ENCODE results near the gene BAHCC1. TPM values are rescaled to one million over a fixed set of nuclear protein-coding genes. Genes with fewer than 3 reads are reported as not detected.

The BAHCC1 gene
- total RNA-seq, 1 donor from 2014 or later: 0.05 TPM

DNA sequence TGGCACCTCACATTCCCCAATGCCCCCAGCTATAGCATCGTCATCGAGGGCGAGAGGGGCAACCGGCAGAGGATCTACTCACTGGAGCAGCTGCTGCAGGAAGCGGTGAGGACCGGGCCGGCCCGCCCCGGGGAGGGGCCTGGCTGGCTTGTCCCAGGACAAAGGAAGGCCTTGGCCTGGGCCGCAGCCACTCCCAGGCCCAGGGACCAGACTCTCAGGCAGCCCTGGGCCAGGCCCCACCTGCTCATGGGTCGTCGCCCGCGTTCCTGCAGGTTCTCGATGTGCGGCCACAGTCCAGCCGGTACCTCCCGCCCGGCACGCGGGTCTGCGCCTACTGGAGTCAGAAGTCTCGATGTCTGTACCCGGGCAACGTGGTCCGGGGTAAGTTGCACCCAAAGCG lies 64.0 kb downstream of the BAHCC1 start:
- intact Hi-C loops (cut with micrococcal nuclease): no loop called here

DNA sequence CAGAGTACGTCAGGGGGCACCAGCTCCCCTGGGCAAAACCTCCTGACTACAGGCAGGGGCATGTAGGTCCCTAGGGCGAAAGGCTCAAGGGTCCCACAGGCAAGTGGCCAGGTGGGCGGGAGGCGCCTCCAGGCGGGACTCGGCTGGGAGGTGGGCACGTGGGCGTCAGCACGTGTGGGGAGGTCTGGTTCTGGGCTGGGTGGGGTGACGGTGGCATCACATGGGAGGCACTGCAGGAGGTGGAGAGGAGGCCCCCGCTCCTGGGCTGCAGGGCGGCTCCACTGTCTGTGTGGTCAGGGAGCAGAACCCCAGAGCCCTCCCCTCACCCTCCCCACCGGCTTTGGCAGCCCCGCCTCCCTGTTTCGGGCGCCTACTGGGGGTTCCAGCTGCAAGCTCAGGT lies 64.6 kb downstream of the BAHCC1 start:
- intact Hi-C loops (cut with micrococcal nuclease): no loop called here

DNA sequence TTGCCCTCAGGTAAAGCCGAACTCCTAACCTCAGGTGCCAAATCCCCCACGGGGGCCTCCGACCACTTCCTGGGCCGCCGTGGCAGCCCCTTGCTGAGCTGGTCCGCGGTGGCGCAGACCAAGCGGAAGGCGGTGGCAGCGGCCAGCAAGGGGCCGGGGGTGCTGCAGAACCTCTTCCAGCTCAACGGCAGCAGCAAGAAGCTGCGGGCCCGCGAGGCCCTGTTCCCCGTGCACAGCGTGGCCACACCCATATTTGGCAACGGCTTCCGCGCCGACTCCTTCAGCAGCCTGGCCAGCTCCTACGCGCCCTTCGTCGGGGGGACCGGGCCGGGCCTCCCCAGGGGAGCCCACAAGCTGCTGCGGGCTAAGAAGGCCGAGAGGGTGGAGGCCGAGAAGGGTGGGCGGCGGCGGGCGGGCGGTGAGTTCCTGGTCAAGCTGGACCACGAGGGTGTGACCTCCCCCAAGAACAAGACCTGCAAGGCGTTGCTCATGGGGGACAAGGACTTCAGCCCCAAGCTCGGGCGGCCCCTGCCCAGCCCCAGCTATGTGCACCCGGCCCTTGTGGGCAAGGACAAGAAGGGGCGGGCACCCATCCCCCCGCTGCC lies 65.7 kb downstream of the BAHCC1 start:
- intact Hi-C loops (cut with micrococcal nuclease): no loop called here

DNA sequence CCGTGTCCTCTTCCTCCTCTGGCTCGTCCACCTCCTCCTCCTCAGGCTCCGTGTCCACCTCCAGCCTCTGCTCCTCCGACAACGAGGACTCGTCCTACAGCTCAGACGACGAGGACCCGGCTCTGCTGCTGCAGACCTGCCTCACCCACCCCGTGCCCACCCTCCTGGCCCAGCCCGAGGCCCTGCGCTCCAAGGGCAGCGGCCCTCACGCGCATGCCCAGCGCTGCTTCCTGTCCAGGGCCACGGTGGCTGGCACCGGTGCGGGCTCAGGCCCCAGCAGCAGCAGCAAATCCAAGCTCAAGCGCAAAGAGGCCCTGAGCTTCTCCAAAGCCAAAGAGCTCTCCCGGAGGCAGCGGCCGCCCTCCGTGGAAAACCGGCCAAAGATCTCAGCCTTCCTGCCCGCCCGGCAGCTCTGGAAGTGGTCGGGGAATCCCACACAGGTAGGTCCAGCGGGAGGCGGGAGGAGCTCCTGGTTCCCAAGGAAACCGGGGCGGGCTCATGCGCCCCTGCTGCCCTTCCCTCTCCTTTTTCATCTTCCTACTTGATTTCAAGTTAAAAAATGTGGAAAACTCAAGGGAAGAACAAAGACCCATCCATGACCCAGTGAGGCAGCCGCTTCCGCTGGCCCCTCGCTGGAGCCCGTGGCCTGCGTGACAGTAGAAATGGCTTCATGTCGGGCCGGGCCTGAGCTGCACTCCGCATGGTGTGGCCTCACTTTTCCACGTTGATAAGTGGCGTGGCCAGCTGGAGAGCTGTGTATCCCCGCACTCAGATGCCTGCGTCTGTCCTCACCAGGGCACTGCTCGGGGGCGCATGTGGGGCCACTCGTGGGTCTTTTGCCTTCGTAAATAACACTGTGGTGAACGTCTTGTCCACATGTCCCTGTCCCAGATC lies 66.6 kb downstream of the BAHCC1 start:
- intact Hi-C loops (cut with micrococcal nuclease): no loop called here

DNA sequence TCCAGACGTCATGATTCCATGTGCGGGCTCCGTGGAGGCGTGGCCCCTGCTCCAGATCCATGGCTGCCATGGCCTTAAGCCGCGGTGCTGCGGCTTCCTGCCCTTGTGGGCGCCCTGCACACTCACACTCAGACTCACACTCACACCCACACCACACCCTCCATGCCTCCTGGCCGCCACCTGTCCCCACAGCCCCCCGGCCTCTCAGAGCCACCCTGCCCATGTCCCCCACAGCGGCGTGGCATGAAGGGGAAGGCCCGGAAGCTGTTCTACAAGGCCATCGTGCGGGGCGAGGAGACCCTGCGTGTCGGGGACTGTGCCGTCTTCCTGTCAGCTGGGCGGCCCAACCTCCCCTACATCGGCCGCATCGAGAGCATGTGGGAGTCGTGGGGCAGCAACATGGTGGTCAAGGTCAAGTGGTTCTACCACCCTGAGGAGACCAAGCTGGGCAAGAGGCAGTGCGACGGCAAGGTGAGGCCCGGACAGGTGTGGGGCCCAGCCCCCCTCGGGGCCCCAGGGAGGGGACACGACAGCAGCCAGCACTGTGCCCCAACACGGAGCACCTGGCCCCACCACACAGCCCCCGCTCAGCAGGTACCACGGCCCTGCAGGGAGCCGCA lies 67.4 kb downstream of the BAHCC1 start:
- intact Hi-C loops (cut with micrococcal nuclease): no loop called here

DNA sequence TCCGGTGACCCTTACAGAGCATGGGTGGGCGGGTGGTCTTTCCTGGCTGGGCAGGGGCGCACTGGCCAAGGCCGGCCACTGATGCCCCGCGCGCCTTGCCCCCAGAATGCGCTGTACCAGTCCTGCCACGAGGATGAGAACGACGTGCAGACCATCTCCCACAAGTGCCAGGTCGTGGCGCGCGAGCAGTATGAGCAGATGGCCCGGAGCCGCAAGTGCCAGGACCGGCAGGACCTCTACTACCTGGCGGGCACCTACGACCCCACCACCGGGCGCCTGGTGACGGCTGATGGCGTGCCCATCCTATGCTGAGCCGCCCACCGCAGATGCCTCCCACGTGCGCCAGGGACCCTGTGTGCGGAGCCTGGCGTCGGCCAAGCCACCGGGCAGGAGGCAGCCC lies 68.2 kb downstream of the BAHCC1 start:
- intact Hi-C loops (cut with micrococcal nuclease): no loop called here

DNA sequence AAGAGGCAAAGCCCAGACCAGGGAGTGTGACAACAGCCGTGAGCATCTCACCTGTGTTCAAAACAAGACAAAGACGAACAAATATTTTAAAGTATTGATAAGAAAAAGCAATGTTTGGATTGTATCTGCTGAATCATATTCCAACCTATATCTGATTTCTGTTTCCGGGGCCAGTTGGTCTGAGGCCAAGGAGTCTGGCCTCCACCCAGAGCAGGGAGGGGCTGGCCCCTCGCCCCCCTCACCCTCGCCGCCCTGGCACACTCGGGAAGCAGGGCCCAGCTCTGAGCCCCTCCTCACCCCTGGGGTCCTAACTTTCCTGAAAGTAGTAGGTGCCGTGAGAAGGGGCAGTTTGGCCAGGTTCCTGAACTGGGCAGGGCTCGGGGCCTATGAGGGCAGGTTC lies 69.3 kb downstream of the BAHCC1 start:
- intact Hi-C loops (cut with micrococcal nuclease): no loop called here

DNA sequence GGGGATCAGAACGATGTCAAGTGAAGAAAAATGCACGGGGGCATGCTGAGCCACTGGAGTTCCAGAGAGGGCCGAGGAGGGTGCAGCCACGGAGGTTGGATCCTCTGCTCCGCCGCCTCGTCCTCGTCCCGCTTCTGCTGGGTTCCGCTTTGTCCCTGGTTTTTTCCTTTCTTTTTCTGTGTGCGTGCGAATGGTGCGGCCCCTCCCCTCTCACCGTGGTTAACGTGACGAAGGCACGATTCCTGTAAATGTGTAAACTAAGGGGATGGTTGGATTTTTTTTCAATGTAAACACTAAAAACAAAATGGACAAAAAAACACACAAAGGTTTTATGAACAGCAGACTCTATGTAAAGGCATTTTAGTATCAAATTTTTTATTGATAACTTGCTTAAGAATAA lies 70.7 kb downstream of the BAHCC1 start:
- intact Hi-C loops (cut with micrococcal nuclease): no loop called here

DNA sequence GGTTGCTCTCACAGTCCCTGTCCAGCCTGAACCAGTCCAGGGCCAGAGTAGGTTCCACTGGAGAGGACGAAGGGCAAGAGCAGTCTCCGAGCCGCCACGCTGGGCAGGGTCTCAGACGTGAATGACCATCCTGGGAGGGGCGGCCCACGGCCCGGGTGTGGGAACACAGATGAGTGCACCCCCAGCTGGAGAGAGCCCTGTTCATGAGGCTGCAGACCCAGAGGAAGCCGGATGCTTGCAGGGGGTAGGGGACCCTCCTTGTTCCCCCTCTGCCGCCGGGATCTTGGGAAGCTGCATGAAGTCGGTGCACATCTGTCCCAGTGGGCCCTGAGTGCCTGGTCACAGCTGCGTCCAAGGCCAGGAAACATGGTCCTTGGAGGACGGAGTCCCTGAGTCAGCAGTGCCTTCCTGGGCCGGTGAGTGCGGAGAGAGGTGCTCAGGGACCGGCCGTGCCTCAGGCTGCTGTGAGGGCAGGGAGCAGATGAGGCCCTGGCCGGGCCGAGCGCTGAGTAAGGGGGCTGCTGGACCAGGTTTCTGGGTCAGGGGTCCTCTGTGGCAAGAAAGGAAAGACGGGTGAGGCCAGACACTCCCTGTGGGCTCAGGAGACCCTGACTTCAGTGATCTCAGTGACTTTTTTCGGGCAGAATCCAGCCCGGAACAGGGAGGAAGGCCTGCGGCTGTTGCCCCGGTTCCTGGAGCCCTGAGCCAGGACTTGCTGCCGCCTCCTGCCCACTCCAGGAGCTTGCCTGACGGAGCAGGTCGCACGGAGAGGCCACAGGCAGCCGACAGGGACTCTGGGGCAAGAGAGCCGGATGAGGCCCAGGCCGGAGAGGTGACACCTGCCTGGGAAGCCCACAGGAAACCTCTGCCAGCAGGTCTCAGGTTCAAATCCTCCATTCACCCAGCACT lies 71.6 kb downstream of the BAHCC1 start:
- intact Hi-C loops (cut with micrococcal nuclease): no loop called here

DNA sequence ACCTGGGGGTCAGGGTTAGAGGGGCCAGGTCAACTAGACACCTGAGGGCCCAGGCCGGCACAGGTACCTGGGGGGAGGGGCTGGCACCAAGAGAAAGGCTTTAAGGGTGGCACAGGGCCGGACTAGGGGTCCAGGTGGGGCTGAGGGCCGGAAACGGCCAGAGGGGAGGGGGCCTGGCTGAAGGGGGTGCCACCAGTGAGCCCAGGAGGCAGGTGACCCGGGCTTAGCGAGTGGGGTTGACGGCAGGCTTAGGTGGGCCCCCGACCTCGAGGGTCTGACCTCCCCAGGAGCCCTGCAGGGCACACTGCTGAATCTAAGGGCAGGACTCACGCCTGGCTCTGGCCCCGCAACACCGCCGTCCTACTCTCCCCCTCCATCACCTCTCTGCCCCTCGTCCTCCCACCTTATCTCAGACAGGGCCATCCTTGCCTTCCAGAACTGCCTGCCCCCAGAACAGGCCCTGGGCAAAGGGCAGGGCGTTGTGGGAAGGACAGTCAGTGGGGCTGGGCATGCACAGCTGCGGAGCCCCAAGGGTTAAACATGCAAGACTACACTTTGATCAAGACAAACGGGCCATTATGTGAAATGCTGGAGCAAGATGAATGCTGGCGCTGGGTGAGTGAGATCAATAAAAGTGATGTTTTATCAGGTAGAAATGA lies 73.0 kb downstream of the BAHCC1 start:
- intact Hi-C loops (cut with micrococcal nuclease): no loop called here

DNA sequence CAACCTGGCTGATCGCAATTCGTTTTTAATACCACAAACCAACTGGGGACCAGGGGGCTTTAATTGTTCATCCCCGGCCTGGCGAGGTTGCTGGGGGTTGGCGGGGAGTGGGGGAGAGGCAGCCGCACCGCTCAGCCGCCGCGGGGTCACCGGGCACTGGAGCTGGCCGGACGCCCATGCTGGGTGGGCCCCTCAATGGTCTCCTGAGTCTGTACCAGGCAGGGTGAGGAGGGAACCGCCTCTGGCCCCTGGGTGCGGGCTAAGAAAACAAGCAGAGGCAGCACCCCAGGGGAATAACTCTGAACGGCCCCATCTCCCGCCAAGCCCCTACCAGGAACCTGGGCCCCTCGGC lies 73.5 kb downstream of the BAHCC1 start:
- intact Hi-C loops (cut with micrococcal nuclease): no loop called here

DNA sequence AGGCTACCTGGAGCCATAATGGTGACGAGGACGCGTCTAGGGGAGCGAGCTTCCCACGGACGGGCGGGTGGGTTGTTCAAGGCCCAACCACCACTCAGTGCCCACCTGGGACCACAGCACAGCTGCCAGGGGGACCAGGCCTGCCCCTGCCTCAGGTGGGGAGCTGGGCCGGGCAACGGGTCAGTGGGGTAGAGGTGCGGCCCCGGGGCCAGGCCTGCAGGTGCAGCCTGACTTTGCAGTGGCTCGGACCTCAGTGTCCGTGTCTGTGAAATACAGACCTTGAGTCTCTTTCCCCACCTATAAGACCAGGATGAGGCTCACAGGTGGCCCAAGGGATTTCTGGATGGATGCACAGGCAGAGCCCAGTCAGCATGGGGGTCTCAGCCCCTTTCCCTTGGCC lies 74.0 kb downstream of the BAHCC1 start:
- intact Hi-C loops (cut with micrococcal nuclease): no loop called here

DNA sequence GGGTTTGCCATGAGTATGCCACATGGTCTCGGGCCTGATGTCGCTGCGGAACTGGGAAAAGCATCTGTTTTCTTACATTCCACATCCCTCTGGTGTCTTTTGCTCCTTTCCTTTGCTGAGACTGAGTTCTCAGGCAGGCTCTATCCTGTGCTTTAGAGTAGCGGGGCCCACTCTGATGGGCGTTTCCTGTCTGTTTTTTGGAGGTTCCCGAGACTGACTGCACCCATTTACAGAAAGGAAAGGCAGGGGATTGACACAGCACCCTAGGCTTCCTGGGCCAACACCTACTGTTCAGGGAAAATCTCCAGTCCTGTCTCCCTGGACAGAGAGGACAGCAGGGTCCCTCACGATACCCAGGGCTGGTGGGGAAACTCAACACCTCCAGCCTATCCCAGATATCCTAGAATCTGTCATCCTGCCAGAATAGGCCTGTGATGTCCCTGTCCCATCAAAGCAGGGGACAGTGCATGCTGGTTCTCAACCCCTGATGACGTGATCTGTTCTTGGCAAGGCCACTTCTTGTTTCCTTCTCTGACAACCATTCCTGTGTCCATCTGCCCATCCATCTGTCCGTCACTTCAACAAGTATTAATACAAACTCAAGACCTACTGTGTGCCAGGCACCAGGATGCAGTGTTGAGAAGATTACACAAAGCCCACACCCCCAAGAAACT lies 75.2 kb downstream of the BAHCC1 start:
- intact Hi-C loops (cut with micrococcal nuclease): no loop called here

DNA sequence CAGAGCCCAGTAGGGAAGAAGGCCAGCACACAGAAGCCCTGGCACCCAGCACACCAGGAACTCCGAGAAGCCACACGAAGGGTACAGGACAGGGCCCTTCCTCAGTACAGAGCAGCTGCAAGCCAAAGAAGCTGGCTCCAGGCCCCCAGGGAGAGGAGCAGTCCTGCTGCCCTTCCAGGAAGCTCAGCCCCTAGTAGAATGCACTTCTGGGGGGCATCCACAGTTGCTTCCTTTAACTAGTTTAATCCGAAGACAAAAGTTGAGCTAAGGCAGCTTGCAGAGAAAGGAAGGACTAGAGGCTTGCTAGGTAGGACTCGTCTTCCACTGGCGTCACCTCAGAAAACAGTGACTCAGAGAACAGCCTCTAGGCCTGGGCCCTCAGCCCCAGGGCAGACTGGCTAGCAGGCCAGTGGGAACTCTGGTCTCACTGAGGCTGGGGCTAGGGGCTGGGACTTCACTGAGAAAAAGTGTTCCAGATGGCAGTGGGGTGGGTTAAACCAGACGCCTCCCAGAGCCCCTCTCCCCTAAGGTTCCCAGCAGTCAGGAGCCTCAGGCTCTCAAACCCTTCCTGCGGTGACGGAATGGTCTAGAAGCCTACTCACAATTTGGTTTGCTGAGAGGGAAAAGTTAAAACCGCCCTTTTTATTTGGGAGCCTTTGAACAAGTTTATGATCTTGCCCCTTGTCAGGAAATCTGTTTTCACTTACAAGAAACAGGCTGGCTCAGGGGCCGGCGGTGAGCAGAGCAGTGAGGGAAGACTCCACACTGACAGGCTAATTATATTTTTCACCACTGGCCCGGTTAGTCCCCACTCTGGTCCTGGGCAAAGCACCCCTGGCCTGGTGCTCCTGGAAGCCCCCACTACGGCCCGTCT lies 75.9 kb downstream of the BAHCC1 start:
- intact Hi-C loops (cut with micrococcal nuclease): no loop called here

DNA sequence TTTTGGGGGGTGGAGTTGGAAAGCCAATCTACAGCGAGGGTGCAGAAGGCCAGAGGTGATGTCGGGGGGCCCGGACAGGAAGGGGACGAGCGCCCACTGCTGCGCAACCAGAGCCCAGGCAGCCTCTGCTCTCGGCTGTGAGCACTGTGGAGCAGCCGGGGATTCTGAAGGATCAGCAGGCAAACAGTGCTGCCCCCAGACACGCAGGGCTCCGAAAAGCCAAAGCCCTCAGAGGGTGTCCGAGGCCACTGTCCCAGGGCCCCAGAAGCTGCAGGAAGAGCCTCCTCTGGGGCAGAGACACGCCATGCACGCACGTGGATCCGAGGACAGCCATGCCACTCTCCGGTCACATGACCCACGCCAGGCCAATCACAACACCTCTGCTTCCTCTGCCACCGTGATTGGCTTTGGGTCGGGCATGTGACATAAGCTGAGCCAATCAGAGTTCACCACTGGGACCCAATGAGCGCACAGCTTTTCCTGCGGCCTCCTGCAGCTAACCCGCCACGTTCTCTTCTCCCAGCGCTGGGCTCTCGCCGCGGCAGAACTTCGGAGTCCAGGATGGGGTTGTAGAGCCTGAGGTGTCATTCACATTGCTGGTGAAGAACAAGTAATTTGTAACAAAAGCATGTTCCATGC lies 76.7 kb downstream of the BAHCC1 start:
- intact Hi-C loops (cut with micrococcal nuclease): no loop called here

DNA sequence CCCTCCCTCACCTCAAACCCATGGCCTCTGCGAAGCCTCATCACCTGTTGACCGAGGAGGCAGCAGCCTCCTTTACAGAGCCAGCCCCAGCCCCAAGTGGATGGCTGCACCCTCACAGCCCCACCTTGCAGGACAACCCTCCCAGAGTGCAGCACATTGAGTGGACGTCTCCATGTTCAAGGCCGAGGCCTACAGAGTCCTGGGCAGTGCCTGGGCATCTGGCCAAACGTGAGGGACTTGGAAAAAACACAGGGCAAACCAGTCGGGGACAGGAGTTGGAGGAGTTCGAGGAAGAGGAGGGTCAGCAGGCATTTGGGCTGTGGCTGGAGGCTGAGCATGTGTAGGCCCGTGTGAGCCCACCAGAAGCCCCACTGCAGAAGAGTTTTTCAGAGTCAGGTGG lies 77.8 kb downstream of the BAHCC1 start:
- intact Hi-C loops (cut with micrococcal nuclease): no loop called here

DNA sequence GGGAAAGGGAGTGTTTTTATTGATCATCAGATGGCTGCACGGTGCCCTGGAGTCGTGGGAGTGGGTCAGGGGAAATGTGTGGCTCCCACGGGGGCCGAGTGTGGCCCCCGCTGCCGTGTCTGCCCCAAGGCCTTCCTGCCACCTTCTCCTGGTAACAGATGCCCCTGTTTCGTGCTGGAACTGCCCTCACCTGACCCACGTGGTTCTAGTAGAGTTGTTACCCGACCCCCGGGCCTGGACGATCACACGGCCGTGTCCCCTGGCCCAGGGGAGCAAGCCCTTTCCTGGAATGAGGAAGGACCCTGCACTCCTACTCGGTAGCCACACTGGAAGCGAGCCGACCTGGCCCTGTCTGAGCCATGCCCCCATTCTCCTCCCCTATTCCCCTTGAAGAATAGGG lies 79.7 kb downstream of the BAHCC1 start:
- intact Hi-C loops (cut with micrococcal nuclease): no loop called here

DNA sequence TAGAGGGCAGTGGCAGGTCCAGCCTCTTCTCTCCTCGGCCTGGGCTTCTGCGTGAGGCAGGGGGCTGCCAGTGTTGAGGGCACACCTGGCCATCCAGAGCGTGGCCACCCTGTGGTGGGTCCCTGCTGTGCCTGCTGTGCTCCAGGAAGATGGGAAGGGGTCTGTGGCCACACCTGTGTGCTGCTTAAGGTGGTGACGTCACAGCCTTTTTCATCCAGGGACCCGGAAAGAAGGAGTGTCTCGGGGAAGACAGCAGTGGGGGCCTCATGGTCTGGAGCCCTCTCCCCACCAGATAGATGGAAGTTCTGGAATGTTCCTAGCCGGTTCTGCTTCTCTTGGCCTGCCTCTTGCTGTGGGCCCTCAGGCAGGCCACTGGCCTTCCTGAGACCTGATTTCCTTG lies 80.8 kb downstream of the BAHCC1 start:
- intact Hi-C loops (cut with micrococcal nuclease): no loop called here

DNA sequence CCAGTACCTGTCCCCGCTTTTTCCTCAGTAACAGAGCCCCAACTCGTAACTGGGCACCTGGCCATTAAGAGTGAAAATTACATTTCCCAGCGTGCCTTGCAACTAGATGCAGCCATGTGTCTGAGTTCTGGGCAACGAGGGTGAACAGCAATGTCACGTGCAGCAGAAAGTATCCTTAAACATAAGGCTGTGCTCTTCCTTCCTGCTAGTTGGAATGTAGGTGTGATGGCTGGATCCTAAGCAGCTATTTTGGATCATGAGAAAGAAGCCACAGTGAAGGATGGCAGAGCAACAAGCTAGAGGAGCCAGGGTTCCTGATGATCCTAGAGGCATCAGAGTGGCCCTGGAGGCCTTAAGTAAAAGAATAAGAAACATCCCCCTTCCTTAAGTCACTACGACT lies 81.4 kb downstream of the BAHCC1 start:
- intact Hi-C loops (cut with micrococcal nuclease): no loop called here

Measured in T-helper 1 cell treated with Interleukin-12 subunit alpha and Interleukin-12 subunit beta and Interleukin-4 antibody, amounts not matched to agents 30 ng/mL and 1 ng/mL, for 36 hours (primary cell).